Stimulated activated naive CD4-positive, alpha-beta T cell treated with Interleukin-2 at 50 U/mL for 16 hours (primary cell): ENCODE measurements around the gene SMAD3.

Source experiments
- DNase-seq: peaks from one replicate; lab custom pipeline; 2025; lab: John Stamatoyannopoulos, UW

The SMAD3 gene

DNA sequence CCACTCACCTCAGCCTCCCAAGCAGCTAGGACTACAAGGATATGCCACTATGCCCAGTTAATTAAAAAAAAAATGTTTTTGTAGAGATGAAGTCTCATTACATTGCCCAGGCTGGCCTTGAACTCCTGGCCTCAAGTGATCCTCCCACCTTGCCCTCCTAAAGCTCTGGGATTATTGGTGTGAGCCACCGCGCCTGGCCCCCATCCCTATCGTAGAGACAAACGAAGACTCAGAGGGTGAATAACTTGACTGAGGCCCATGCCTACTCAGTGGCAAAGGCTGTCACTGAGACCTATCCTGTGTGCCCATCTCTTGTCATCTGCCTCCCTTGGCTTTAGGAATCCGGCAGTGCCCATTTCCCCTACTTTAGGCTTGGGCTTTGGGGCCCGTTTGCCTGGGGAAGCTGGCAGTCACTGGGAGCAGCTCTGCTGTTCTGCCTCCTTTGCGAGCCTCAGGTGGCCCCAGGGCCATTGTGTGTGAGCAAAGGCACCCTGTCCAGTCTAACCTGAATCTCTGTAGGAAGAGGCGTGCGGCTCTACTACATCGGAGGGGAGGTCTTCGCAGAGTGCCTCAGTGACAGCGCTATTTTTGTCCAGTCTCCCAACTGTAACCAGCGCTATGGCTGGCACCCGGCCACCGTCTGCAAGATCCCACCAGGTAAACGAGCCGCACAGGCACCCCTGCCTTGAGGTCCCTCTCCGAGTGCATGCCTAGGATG lies 119.0 kb downstream of the SMAD3 start:
- no peak for DNase-seq

GRCh38 chr15:67185051-67185450 lies 119.6 kb downstream of the SMAD3 start:
- no peak for DNase-seq

DNA sequence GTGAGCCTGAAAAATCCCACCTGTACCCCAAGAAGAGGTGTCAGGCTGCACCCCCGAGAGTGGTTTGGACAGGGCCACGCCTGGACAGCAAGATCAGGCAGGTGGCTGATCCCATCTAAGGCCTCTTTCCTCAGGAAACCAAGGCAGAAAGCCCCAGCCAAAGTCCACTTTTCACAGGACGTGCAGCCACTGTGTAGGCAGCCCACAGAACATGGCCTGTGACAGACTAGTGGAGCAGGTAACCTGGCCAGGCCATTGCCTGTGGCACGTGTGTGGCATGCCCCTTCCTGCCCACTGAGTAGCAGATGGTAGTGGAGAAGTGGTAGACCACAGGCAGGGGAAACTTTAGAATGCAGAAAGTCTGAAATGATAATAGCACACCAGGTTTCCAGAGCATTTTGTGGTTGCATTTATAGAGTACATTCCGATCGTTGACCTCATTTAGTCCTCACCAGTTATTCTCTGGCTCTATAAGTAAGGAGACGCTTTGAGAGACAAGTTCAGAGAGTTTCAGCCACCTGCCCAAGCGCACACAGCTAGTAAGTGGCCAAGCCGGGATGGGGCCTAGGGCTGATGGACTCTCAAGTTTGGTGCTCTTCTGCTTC lies 120.3 kb downstream of the SMAD3 start:
- DNase-seq = peak; percentile 11

- no peak for DNase-seq
Observed at GRCh38 chr15:67186226-67186649, 120.8 kb downstream of the SMAD3 start.

DNA sequence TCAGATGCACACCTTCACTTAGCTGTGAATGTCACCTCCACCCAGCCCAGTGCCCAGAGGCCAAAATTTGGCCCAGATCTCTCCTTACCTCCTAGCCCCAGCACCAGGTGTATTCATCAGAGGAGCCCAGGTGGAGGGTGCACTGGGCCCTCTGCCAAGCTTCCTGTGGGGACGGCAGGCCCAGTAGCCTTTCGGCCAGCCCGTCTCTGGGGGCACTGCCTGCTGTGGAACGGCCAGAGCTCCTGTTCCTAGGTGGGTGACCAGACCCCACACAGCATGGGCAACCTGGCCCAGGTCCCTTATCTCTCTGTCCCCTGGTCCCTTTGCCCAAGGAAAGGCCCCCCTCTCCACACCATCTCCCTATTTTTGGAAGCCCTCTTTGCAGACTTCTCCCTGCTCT lies 121.3 kb downstream of the SMAD3 start:
- no peak for DNase-seq

GRCh38 chr15:67187351-67187854 lies 122.0 kb downstream of the SMAD3 start:
- no peak for DNase-seq

- DNase-seq = no peak
Observed at GRCh38 chr15:67188551-67189218, 123.3 kb downstream of the SMAD3 start.

- no peak for DNase-seq
Observed at GRCh38 chr15:67189326-67190051, 124.1 kb downstream of the SMAD3 start.

DNA sequence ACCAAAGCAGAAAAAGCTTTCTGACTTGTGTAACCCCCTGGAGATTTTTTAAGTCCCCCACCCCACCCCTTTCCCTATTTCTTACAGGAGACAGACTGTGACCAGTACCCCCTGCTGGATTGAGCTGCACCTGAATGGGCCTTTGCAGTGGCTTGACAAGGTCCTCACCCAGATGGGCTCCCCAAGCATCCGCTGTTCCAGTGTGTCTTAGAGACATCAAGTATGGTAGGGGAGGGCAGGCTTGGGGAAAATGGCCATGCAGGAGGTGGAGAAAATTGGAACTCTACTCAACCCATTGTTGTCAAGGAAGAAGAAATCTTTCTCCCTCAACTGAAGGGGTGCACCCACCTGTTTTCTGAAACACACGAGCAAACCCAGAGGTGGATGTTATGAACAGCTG lies 124.9 kb downstream of the SMAD3 start:
- no peak for DNase-seq

- no peak for DNase-seq
Observed at GRCh38 chr15:67190813-67191212, 125.4 kb downstream of the SMAD3 start.

DNA sequence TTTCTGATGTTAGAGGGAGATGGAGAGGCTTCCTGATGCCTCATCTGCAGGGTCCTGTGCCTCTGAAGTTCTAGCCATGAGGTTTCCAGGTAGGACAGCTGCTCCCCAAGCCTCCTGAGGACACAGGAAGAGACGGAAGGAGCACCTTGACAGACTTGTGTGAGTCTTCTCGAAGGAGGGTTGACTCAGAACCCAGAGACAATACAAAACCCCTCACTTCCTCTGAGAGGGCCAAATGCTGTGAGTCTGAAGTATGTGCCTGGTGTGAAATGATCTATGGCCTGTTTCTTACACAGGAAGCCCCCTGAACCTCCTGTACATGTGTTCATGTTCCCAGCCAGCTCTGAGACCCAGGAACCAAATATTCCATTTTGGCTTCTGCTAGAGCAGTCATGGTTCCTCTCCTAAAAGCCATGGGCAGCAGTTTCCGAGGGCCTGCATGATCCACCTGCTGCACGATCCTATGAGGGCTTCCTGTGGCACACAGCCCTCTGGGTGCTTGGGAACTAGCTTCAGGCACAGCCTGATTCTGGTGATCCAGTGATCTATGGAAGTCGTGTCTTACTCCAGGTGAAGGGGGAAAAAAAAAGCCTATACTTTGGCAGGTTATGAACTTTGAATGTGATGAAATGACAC lies 126.9 kb downstream of the SMAD3 start:
- no peak for DNase-seq

GRCh38 chr15:67193223-67193990 lies 128.0 kb downstream of the SMAD3 start:
- no peak for DNase-seq

- no peak for DNase-seq
Observed at GRCh38 chr15:67194171-67195114, 129.0 kb downstream of the SMAD3 start.

GRCh38 chr15:67195305-67195704 lies 129.9 kb downstream of the SMAD3 start:
- DNase-seq = no peak

- DNase-seq = no peak
Observed at GRCh38 chr15:67196222-67196621, 130.8 kb downstream of the SMAD3 start.

DNA sequence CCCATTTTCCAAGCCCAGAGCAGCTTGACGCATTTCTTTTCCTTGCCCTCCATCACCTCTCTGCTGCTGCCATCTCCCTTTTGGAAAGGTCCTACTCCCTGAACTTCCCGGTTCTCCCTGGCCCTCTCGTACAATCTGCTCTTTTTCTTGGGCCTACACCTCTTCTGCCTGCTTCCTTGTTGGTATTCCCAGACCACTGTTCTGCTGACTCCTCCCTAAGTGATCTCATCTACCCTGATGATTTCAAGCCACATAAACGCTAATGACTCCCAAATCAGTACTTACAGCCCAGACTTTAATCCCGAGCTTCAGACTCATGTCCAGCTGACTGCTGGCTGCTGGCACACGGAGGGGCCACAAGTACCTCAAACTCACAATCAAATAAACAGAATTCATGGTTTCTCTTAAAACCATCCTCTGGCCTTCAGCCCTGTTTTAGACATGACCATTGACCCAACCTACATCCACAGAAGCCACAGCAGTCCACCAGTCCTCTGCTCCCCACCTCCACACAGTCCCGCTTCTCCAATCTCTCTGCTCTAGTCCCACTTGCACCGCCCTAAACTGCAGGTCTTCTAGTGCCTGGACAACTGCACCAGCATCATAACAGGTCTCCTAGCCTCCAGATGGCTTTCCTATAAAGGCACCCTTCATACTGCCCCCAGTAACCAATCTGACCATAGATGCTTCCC lies 131.4 kb downstream of the SMAD3 start:
- DNase-seq = no peak

- DNase-seq = no peak
Observed at GRCh38 chr15:67197364-67197695, 131.9 kb downstream of the SMAD3 start.

GRCh38 chr15:67198157-67198754 lies 132.9 kb downstream of the SMAD3 start:
- DNase-seq = no peak

DNA sequence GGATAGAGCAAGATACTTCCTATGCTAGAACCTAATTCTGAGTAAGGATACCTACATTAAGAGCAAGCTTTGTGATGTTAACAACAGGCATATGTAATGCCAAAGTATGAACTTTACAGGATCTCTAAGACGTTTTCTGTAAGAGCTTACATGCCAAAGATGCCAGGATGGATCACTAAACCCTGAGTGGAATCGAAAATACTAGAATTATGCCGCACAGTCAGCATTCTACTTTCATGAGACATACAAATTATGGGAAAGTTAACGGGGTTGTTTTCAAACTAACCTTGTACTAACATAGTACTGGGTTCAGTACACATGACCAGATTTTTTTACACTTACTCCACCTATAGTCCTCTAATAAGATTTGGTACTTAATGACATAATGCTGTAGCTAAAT lies 134.0 kb downstream of the SMAD3 start:
- DNase-seq = no peak
